Measurements from ENCODE around the gene PTGER2.

The PTGER2 gene

DNA sequence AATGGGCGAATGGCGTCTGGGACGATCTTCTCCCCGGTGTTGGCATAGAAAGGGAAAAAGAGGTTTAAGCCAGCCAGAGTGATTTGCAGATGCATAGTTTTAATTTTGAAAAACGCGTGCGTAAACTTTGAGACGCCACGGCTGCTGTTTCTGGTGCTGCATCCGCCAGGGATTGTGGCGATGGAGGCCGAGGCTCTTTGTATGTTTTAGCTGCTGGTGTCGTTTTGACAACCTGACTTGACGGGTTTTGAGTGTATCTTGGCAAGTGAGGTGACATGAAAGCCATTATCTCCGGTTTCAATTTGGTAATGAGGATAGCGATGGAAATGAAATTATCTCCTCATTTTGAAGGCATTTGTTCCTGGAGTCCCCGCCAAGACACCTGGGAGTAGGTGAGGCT is 45.0 kb upstream of the PTGER2 start:
- no peak for DNase-seq (ENCODE audit: low read depth)
- TF ChIP-seq, protein P1, sequence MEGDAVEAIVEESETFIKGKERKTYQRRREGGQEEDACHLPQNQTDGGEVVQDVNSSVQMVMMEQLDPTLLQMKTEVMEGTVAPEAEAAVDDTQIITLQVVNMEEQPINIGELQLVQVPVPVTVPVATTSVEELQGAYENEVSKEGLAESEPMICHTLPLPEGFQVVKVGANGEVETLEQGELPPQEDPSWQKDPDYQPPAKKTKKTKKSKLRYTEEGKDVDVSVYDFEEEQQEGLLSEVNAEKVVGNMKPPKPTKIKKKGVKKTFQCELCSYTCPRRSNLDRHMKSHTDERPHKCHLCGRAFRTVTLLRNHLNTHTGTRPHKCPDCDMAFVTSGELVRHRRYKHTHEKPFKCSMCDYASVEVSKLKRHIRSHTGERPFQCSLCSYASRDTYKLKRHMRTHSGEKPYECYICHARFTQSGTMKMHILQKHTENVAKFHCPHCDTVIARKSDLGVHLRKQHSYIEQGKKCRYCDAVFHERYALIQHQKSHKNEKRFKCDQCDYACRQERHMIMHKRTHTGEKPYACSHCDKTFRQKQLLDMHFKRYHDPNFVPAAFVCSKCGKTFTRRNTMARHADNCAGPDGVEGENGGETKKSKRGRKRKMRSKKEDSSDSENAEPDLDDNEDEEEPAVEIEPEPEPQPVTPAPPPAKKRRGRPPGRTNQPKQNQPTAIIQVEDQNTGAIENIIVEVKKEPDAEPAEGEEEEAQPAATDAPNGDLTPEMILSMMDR (IDR thresholded peaks at IDR 0.05; ENCODE audit: insufficient read depth, low read depth, low read length, missing control alignments), result no peak
- H3K4me3 ChIP-seq (ENCODE audit: low read length), result no peak overlapping the region

DNA sequence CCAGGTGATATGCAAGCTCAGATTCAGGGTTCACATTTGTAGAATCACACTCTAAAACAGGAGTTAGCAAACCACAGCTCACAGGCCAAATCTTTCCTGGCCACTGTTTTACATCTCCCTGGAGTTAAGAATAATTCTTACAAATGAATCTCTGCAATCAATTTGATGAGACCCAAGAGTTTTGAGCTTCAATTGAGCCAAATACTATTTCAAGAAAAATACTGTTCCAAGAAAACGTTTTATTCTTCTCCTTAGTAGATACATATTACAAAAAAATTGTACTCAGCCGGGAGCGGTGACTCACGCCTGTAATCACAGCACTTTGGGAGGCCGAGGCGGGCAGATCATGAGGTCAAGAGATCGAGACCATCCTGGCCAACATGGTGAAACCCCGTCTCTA is 44.1 kb upstream of the PTGER2 start:
- TF ChIP-seq, protein P1 (IDR thresholded peaks at IDR 0.05; ENCODE audit: insufficient read depth, low read depth, low read length, missing control alignments), result no peak
- no peak overlapping the region for H3K4me3 ChIP-seq (ENCODE audit: low read length)
- DNase-seq (ENCODE audit: low read depth), result no peak

DNA sequence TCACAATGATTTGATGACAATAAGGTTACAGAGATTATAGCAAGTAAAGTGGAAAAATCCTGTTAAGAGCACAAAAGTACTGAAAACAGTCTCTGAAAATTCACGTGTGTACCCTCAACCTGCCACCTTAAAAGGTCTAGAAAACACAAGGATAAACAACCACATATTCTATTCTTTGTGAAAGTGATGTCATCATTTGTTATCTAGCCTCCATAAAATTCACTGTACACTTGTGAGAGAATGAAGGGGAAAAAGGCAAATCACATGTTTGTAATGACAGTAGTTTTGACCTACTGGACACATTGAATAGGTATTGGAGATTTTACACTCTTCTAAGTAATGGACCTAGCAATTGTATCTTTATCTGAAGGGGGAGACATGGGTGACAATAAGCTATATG is 42.6 kb upstream of the PTGER2 start:
- H3K4me3 ChIP-seq (ENCODE audit: low read length), result no peak overlapping the region
- no peak for DNase-seq (ENCODE audit: low read depth)
- TF ChIP-seq, protein P1 (IDR thresholded peaks at IDR 0.05; ENCODE audit: insufficient read depth, low read depth, low read length, missing control alignments), result no peak

DNA sequence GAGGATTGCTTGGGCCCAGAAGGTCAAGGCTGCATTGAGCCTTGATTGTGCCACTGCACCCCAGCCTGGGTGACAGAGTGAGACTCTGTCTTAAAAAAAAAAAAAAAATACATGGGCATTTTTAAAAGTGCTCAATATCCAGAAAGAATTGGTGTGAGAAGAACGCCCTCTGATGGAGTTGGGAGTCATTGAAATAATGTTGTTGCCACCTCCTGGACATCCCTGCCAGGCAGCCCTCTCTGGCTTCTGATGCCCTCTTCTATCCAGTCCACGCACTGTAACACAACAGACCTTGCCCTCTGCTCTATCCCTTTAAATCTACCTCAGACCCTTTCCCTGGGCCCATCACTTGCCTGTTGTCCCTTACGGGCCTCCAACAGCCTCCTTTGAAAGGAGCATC is 41.7 kb upstream of the PTGER2 start:
- peak; percentile 33 for DNase-seq (ENCODE audit: low read depth)

DNA sequence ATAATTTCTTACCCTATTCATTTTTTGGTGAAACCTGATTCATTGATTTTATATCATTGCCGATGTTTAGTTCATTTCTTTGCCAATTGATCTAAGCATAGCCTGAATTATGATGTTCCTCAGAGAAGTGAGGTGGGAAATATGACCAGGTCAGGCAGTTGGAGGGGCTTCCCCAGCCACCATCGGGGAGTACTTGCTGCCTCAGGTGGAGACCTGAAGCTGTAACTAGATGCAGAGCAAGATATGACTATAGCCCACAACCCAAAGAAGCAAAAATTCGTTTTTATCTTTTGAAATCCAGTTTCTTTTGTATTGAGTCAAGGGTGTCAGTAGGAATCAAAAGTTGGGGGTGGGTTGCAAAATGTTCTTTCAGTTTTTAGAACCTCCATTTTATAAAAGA is 38.7 kb upstream of the PTGER2 start:
- TF ChIP-seq, protein P1 (IDR thresholded peaks at IDR 0.05; ENCODE audit: insufficient read depth, low read depth, low read length, missing control alignments), result no peak
- no peak for DNase-seq (ENCODE audit: low read depth)

More for the DNA sequence above, 41.7 kb upstream of the PTGER2 start:
- H3K4me3 ChIP-seq (ENCODE audit: low read length), result no peak overlapping the region
- TF ChIP-seq, protein P1 (IDR thresholded peaks at IDR 0.05; ENCODE audit: insufficient read depth, low read depth, low read length, missing control alignments), result peak; percentile 44

DNA sequence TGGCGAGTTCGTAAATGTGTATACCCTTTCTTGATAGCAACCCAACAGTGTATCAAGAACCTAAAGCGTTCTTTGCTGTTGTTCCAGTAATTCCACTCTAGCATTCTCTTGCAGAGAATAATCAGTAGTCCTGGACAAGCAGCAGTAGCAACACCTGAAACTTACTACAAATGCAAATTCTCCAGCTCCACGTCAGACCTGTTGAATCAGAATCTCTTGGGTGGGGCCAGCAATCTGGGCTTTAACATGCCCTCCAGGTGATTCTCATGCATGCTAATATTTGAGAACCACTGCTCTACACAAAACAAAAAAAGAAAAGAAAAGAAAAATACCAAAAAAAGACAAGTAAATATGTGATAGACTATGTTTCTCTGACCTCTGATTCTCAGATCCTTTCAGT is 36.6 kb upstream of the PTGER2 start:
- peak; percentile 84 for DNase-seq (ENCODE audit: low read depth)
- H3K4me3 ChIP-seq (ENCODE audit: low read length), result no peak overlapping the region
- TF ChIP-seq, protein P1 (IDR thresholded peaks at IDR 0.05; ENCODE audit: insufficient read depth, low read depth, low read length, missing control alignments), result no peak

More for the DNA sequence above, 38.7 kb upstream of the PTGER2 start:
- H3K4me3 ChIP-seq (ENCODE audit: low read length), result no peak overlapping the region

DNA sequence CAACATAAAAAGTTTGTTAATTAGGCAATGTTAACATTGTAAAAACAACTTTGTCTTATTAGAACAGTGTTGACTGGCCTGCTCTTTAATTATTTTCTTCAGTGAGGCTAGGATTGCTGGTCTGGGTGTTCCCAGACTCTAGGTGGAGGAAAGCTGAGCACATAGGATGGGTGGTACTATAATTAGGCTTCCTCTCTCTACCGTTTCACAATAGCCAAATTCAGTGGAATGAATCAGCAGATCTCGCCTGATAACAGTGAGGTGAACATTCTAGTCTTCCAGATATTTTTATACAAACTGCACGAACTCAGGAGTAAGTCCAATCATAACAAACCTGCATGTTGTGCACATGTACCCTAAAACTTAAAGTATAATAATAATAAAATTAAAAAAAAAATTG is 34.7 kb upstream of the PTGER2 start:
- TF ChIP-seq, protein P1 (IDR thresholded peaks at IDR 0.05; ENCODE audit: insufficient read depth, low read depth, low read length, missing control alignments), result no peak
- DNase-seq (ENCODE audit: low read depth), result peak; percentile 58
- H3K4me3 ChIP-seq (ENCODE audit: low read length), result no peak overlapping the region
